Measurements from ENCODE around the gene KCNQ1OT1.

KCNQ1OT1 gene

GRCh38 chr11:2715716-2716350 lies 16.0 kb upstream of the KCNQ1OT1 start:
- Mint-ChIP-seq H3K27ac (no peak overlapping the region), H3K4me3 (no peak overlapping the region), H3K27me3 (no peaks in the 10 kb centered on the region), H3K9me3 (no peaks in the 10 kb centered on the region), H3K4me1 (no peaks in the 10 kb centered on the region), H3K36me3 (peaks cover 5% of the 10 kb centered on the region)
- no peak for ATAC-seq

- Mint-ChIP-seq H3K4me1 (no peaks in the 10 kb centered on the region), H3K9me3 (peaks cover 3% of the 10 kb centered on the region), H3K36me3 (peaks cover 15% of the 10 kb centered on the region), H3K27me3 (no peaks in the 10 kb centered on the region), H3K27ac (no peak overlapping the region), H3K4me3 (no peak overlapping the region)
- ATAC-seq, result no peak
Observed at GRCh38 chr11:2714871-2715270, 15.1 kb upstream of the KCNQ1OT1 start.

GRCh38 chr11:2714463-2714800 lies 14.6 kb upstream of the KCNQ1OT1 start:
- Mint-ChIP-seq H3K4me1 (no peaks in the 10 kb centered on the region), H3K27me3 (no peaks in the 10 kb centered on the region), H3K4me3 (no peak overlapping the region), H3K9me3 (peaks cover 6% of the 10 kb centered on the region), H3K36me3 (peaks cover 19% of the 10 kb centered on the region), H3K27ac (no peak overlapping the region)
- ATAC-seq, result no peak

- Mint-ChIP-seq H3K27me3 (no peaks in the 10 kb centered on the region), H3K27ac (no peak overlapping the region)
Observed at GRCh38 chr11:2713661-2714462, 14.1 kb upstream of the KCNQ1OT1 start.

GRCh38 chr11:2713094-2713493 lies 13.3 kb upstream of the KCNQ1OT1 start:
- no peak for ATAC-seq
- Mint-ChIP-seq H3K27ac (no peak overlapping the region), H3K27me3 (no peaks in the 10 kb centered on the region), H3K4me1 (no peaks in the 10 kb centered on the region), H3K4me3 (no peak overlapping the region), H3K36me3 (peaks cover 29% of the 10 kb centered on the region), H3K9me3 (peaks cover 7% of the 10 kb centered on the region)

More at GRCh38 chr11:2713661-2714462, 14.1 kb upstream of the KCNQ1OT1 start:
- Mint-ChIP-seq H3K4me1 (no peaks in the 10 kb centered on the region), H3K36me3 (peaks cover 22% of the 10 kb centered on the region), H3K9me3 (peaks cover 7% of the 10 kb centered on the region), H3K4me3 (no peak overlapping the region)
- no peak for ATAC-seq

GRCh38 chr11:2711161-2711560 lies 11.4 kb upstream of the KCNQ1OT1 start:
- no peaks in the 10 kb centered on the region for H3K27me3 Mint-ChIP-seq
- H3K36me3 Mint-ChIP-seq, result peaks cover 35% of the 10 kb centered on the region
- peaks cover 7% of the 10 kb centered on the region for H3K9me3 Mint-ChIP-seq
- no peak overlapping the region for H3K4me3 Mint-ChIP-seq
- H3K27ac Mint-ChIP-seq, result no peak overlapping the region
- ATAC-seq, result no peak
- H3K4me1 Mint-ChIP-seq, result no peaks in the 10 kb centered on the region

- ATAC-seq, result no peak
- H3K27me3 Mint-ChIP-seq, result no peaks in the 10 kb centered on the region
- H3K4me1 Mint-ChIP-seq, result peaks cover 2% of the 10 kb centered on the region
- no peak overlapping the region for H3K27ac Mint-ChIP-seq
- H3K4me3 Mint-ChIP-seq, result no peak overlapping the region
- H3K36me3 Mint-ChIP-seq, result peaks cover 44% of the 10 kb centered on the region
- H3K9me3 Mint-ChIP-seq, result peaks cover 7% of the 10 kb centered on the region
Observed at GRCh38 chr11:2709429-2709828, 9.6 kb upstream of the KCNQ1OT1 start.

- H3K9me3 Mint-ChIP-seq, result peaks cover 7% of the 10 kb centered on the region
- H3K27me3 Mint-ChIP-seq, result no peaks in the 10 kb centered on the region
- H3K36me3 Mint-ChIP-seq, result peaks cover 49% of the 10 kb centered on the region
- H3K4me3 Mint-ChIP-seq, result no peak overlapping the region
- no peak overlapping the region for H3K27ac Mint-ChIP-seq
- no peak for ATAC-seq
- H3K4me1 Mint-ChIP-seq, result peaks cover 8% of the 10 kb centered on the region
Observed at GRCh38 chr11:2708757-2709281, 9.0 kb upstream of the KCNQ1OT1 start.

- no peaks in the 10 kb centered on the region for H3K27me3 Mint-ChIP-seq
- peaks cover 49% of the 10 kb centered on the region for H3K36me3 Mint-ChIP-seq
- H3K4me3 Mint-ChIP-seq, result no peak overlapping the region
- no peak for ATAC-seq
- peaks cover 9% of the 10 kb centered on the region for H3K4me1 Mint-ChIP-seq
- H3K27ac Mint-ChIP-seq, result no peak overlapping the region
- H3K9me3 Mint-ChIP-seq, result peaks cover 7% of the 10 kb centered on the region
Observed at GRCh38 chr11:2708151-2708581, 8.4 kb upstream of the KCNQ1OT1 start.

- peaks cover 7% of the 10 kb centered on the region for H3K9me3 Mint-ChIP-seq
- no peaks in the 10 kb centered on the region for H3K27me3 Mint-ChIP-seq
- peaks cover 9% of the 10 kb centered on the region for H3K4me1 Mint-ChIP-seq
- H3K27ac Mint-ChIP-seq, result no peak overlapping the region
- no peak for ATAC-seq
- no peak overlapping the region for H3K4me3 Mint-ChIP-seq
- H3K36me3 Mint-ChIP-seq, result peaks cover 49% of the 10 kb centered on the region
Observed at GRCh38 chr11:2707736-2708135, 7.9 kb upstream of the KCNQ1OT1 start.

GRCh38 chr11:2706321-2706720 lies 6.5 kb upstream of the KCNQ1OT1 start:
- Mint-ChIP-seq H3K27me3 (no peaks in the 10 kb centered on the region), H3K36me3 (peaks cover 47% of the 10 kb centered on the region), H3K4me1 (peaks cover 16% of the 10 kb centered on the region), H3K27ac (no peak overlapping the region), H3K4me3 (no peak overlapping the region), H3K9me3 (peaks cover 7% of the 10 kb centered on the region)
- no peak for ATAC-seq

GRCh38 chr11:2704896-2705606 lies 5.3 kb upstream of the KCNQ1OT1 start:
- peaks cover 36% of the 10 kb centered on the region for H3K36me3 Mint-ChIP-seq
- peaks cover 23% of the 10 kb centered on the region for H3K4me1 Mint-ChIP-seq
- peaks cover 6% of the 10 kb centered on the region for H3K9me3 Mint-ChIP-seq

GRCh38 chr11:2704356-2704755 lies 4.6 kb upstream of the KCNQ1OT1 start:
- ATAC-seq, result no peak
- H3K27me3 Mint-ChIP-seq, result no peaks in the 10 kb centered on the region
- no peak overlapping the region for H3K4me3 Mint-ChIP-seq
- H3K9me3 Mint-ChIP-seq, result peaks cover under 1% of the 10 kb centered on the region
- H3K36me3 Mint-ChIP-seq, result peaks cover 29% of the 10 kb centered on the region
- H3K27ac Mint-ChIP-seq, result no peak overlapping the region
- H3K4me1 Mint-ChIP-seq, result peaks cover 23% of the 10 kb centered on the region

More at GRCh38 chr11:2704896-2705606, 5.3 kb upstream of the KCNQ1OT1 start:
- H3K27ac Mint-ChIP-seq, result no peak overlapping the region
- no peak overlapping the region for H3K4me3 Mint-ChIP-seq
- ATAC-seq, result no peak
- no peaks in the 10 kb centered on the region for H3K27me3 Mint-ChIP-seq

GRCh38 chr11:2703363-2704141 lies 3.8 kb upstream of the KCNQ1OT1 start:
- Mint-ChIP-seq H3K9me3 (no peaks in the 10 kb centered on the region), H3K36me3 (peaks cover 32% of the 10 kb centered on the region), H3K27me3 (no peaks in the 10 kb centered on the region), H3K4me3 (no peak overlapping the region), H3K4me1 (peaks cover 31% of the 10 kb centered on the region), H3K27ac (no peak overlapping the region)
- no peak for ATAC-seq
